Measurements from ENCODE around the gene CEP112. TPM values are rescaled to one million over a fixed set of nuclear protein-coding genes. Genes with fewer than 3 reads are reported as not detected.

CEP112 gene
- total RNA-seq = 40.6 TPM

GRCh38 chr17:66191593-66192377 is at the start of gene CEP112:
Gene CEP112 (minus strand): TSS chr17:66192133.

GRCh38 chr17:66228887-66229782 is 37.2 kb upstream of the CEP112 start, which contains the start of gene APOH:
Gene APOH (minus strand): TSS chr17:66229415. CDS start chr17:66229379, 36 bp downstream.

Other genes starting within 250 kb of the CEP112 start
- gene APOH, start 37.3 kb upstream of the CEP112 start, total RNA-seq = not detected
- 45.9 TPM for gene PRKCA, start 110.5 kb upstream of the CEP112 start, total RNA-seq

Measured in diencephalon (tissue), 1 donor.